Spleen (tissue), 11 donors: ENCODE data around the gene HNRNPC. TPM values are rescaled to one million over a fixed set of nuclear protein-coding genes. Genes with fewer than 3 reads are reported as not detected.
A peak's percentile ranks its signal among the peaks of the same experiment; 100 is the strongest.

ENCODE experiments used
- DNase-seq: peaks from one replicate; pipeline ENCODE4 v3.0.0-alpha.2; 2020
- H3K27ac ChIP-seq, 8 donors: fragments of 200-600 bp; sonication (generic) in 7 of 8; 1 replicate in 4 of 8; 2 replicates in 4 of 8; pipeline versions ENCODE4 v1.5.0 to v1.8.0; 2016 to 2021; ENCODE audit warnings: inconsistent platforms in 4 of 8, mild to moderate bottlenecking in 4 of 8, moderate library complexity in 1 of 8
- H3K27me3 ChIP-seq, 7 donors: fragments of 200-600 bp; sonication (generic) in 6 of 7; replicated peaks in 1 of 7; 1 replicate in 4 of 7; 2 replicates in 3 of 7; pipeline versions ENCODE4 v1.5.0 to v1.8.0; 2016 to 2021; ENCODE audit warnings: inconsistent platforms in 3 of 7, mild to moderate bottlenecking in 1 of 7
- H3K36me3 ChIP-seq, 6 donors: fragments of 200-600 bp; sonication (generic) in 5 of 6; 1 replicate in 4 of 6; 2 replicates in 2 of 6; pipeline versions ENCODE4 v1.5.0 to v1.8.0; 2016 to 2021; ENCODE audit warnings: inconsistent platforms in 2 of 6
- H3K4me1 ChIP-seq, 6 donors: fragments of 200-600 bp; sonication (generic) in 5 of 6; 1 replicate in 3 of 6; 2 replicates in 3 of 6; pipeline versions ENCODE4 v1.5.0 to v1.8.0; 2016 to 2021; ENCODE audit warnings: inconsistent platforms in 3 of 6
- H3K4me3 ChIP-seq, 8 donors: fragments of 200-600 bp; sonication (generic) in 7 of 8; 1 replicate in 4 of 8; 2 replicates in 4 of 8; pipeline versions ENCODE4 v1.5.0 to v1.8.0; 2016 to 2021; ENCODE audit warnings: inconsistent platforms in 4 of 8, mild to moderate bottlenecking in 4 of 8, moderate library complexity in 2 of 8
- H3K9me3 ChIP-seq, 8 donors: fragments of 200-600 bp; sonication (generic) in 7 of 8; 1 replicate in 4 of 8; 2 replicates in 4 of 8; pipeline versions ENCODE4 v1.5.0 to v1.8.0; 2016 to 2021; ENCODE audit warnings: inconsistent platforms in 4 of 8
- CTCF ChIP-seq, 11 experiments: fragments of 200-600 bp in 7 of 11; fragments of 450-650 bp in 4 of 11; sonication (generic) in 4 of 11; IDR thresholded peaks in 8 of 11; conservative IDR thresholded peaks in 3 of 11; 1 replicate in 7 of 11; 2 replicates in 4 of 11; pipeline versions ENCODE4 v1.4.0 to v1.8.0; 2016 to 2021; ENCODE audit warnings: antibody characterized with exemption in 11 of 11, inconsistent platforms in 4 of 11, mild to moderate bottlenecking in 1 of 11
- POLR2A ChIP-seq, 3 donors: fragments of 450-650 bp; IDR thresholded peaks; one replicate each; pipeline ENCODE4 v1.5.1; 2017; ENCODE audit warnings: antibody characterized with exemption in 3 of 3, mild to moderate bottlenecking in 1 of 3
- POLR2AphosphoS5 ChIP-seq, 3 donors: sonication (generic); formaldehyde crosslinking; IDR thresholded peaks; one replicate each; pipeline ENCODE4 v1.5.1; 2017; ENCODE audit warnings: antibody characterized with exemption in 3 of 3
- WGBS, 5 donors: extraction: QIAGEN DNeasy Blood & Tissue Kit in 3 of 5; methylation state at CpG; one replicate each; pipeline versions ENCODE4 v1.1.5 to v1.1.7; 2013 to 2018; 5-methylcytosine and 5-hydroxymethylcytosine counted together
- intact Hi-C: fragments of 100-400 bp; cut with DNase I; formaldehyde crosslinking; loops from one replicate; pipeline ENCODE4 v1.15.0; 2023; ENCODE audit warnings: low total_unique reads
- polyA plus RNA-seq, 3 donors: library from polyadenylated mRNA; stranded (reverse); fragments of 200-250 nt; gene quantifications; one replicate each; pipeline ENCODE4 v1.2.1, GENCODE V29; 2013
- total RNA-seq, 7 donors: library from RNA; depleted of rRNA in 3 of 7; stranded (reverse); fragments of >200 nt in 3 of 7; fragmentation: NEBNext Ultra II Directional in 4 of 7; extraction: Animal tissue kit (Norgen Biotek cat#: 25700) in 4 of 7; gene quantifications; one replicate each; pipeline versions ENCODE4 v1.1.0 to v1.2.1, GENCODE V29; 2016 to 2021
- donor health status: healthy with polysubstance abuse.
- donor health status: DM: no; HTN: no; CAD: no; lungs with moderate emphysema.
- donor health status: DM: no; HTN: no; CAD: no.
- donor health status: Bipolar disorder and iron deficiency.
- donor health status: healthy.
- donor health status: DM: no; HTN: no; CAD: no.
- donor health status: DM: yes; HTN: yes; CAD: no.

The HNRNPC gene
- total and polyA plus RNA-seq, 10 donors: 374 to 824 (median 517) TPM

GRCh38 chr14:21191809-21192446 is 77.3 kb downstream of the HNRNPC start:
- H3K27ac ChIP-seq: no peak overlapping the region
- DNase-seq: peak; percentile 95
- TF ChIP-seq POLR2AphosphoS5 (IDR thresholded peaks at IDR 0.05): peak; percentile 42 to 76 (median 74)
- no peak for TF ChIP-seq POLR2A (IDR thresholded peaks at IDR 0.05)
- peak overlapping the region; percentile 8 to 68 (median 40) for H3K4me3 ChIP-seq
- H3K4me1 ChIP-seq: peaks cover 7 to 19% (median 15%) of the 10 kb centered on the region in 6 donors
- peaks cover 0 to 2% (median 0%) of the 10 kb centered on the region in 8 donors for H3K9me3 ChIP-seq
- intact Hi-C loops: no loop called here
- no peaks in the 10 kb centered on the region for H3K36me3 ChIP-seq
- H3K27me3 ChIP-seq: no peaks in the 10 kb centered on the region
- WGBS, 5 donors: 7 to 23% (median 11%) methylated on average over 5 to 19 of the region's 19 CpGs

- Histone ChIP-seq H3K4me3 (peak overlapping the region in 6 of 8 donors; percentile 33 to 68 (median 42)), H3K27ac (no peak overlapping the region), H3K4me1 (peaks cover 7 to 19% (median 15%) of the 10 kb centered on the region in 6 donors), H3K36me3 (no peaks in the 10 kb centered on the region), H3K9me3 (no peaks in the 10 kb centered on the region), H3K27me3 (no peaks in the 10 kb centered on the region)
- WGBS, 5 donors: 75 to 87% (median 84%) methylated on average over 7 of the region's 7 CpGs
- no peak for TF ChIP-seq CTCF (IDR thresholded peaks at IDR 0.05 in 8 of 11, conservative IDR thresholded peaks at IDR 0.05 in 3 of 11)
- TF ChIP-seq POLR2A (IDR thresholded peaks at IDR 0.05): no peak
- no peak for TF ChIP-seq POLR2AphosphoS5 (IDR thresholded peaks at IDR 0.05)
- intact Hi-C loops: no loop called here
- no peak for DNase-seq
Measured at GRCh38 chr14:21191261-21191808, 77.9 kb downstream of the HNRNPC start.

- H3K27ac ChIP-seq: no peak overlapping the region
- H3K27me3 ChIP-seq: no peaks in the 10 kb centered on the region
- no peak for DNase-seq
- no peaks in the 10 kb centered on the region for H3K36me3 ChIP-seq
- intact Hi-C loops: no loop called here
- no peak for TF ChIP-seq POLR2A (IDR thresholded peaks at IDR 0.05)
- TF ChIP-seq CTCF (IDR thresholded peaks at IDR 0.05 in 8 of 11, conservative IDR thresholded peaks at IDR 0.05 in 3 of 11): no peak
- TF ChIP-seq POLR2AphosphoS5 (IDR thresholded peaks at IDR 0.05): no peak
- H3K4me1 ChIP-seq: peaks cover 0 to 8% (median 0%) of the 10 kb centered on the region in 6 donors
- 33 to 49% (median 38%) methylated on average over 5 of the region's 5 CpGs for WGBS, 5 donors
- H3K4me3 ChIP-seq: no peak overlapping the region
- peaks cover 0 to 15% (median 12%) of the 10 kb centered on the region in 8 donors for H3K9me3 ChIP-seq
Measured at GRCh38 chr14:21185491-21185890, 83.8 kb downstream of the HNRNPC start.

- peaks cover 0 to 17% (median 13%) of the 10 kb centered on the region in 8 donors for H3K9me3 ChIP-seq
- DNase-seq: no peak
- 68 to 92% (median 75%) methylated on average over 1 of the region's 1 CpG for WGBS, 5 donors
- no peak overlapping the region for H3K4me3 ChIP-seq
- no peak for TF ChIP-seq POLR2AphosphoS5 (IDR thresholded peaks at IDR 0.05)
- no peak for TF ChIP-seq CTCF (IDR thresholded peaks at IDR 0.05 in 8 of 11, conservative IDR thresholded peaks at IDR 0.05 in 3 of 11)
- no peak for TF ChIP-seq POLR2A (IDR thresholded peaks at IDR 0.05)
- intact Hi-C loops: no loop called here
- no peaks in the 10 kb centered on the region for H3K27me3 ChIP-seq
- H3K27ac ChIP-seq: no peak overlapping the region
- peaks cover 0 to 8% (median 0%) of the 10 kb centered on the region in 6 donors for H3K4me1 ChIP-seq
- H3K36me3 ChIP-seq: no peaks in the 10 kb centered on the region
Measured at GRCh38 chr14:21184254-21184653, 85.0 kb downstream of the HNRNPC start.
